Mucosa of stomach (tissue), 1 donor: Measurements from ENCODE around the gene GALT.

Experiments
- H3K27me3 ChIP-seq: one replicate; pipeline ENCODE4 v1.7.0; 2013; ENCODE audit warnings: mild to moderate bottlenecking, low read length; ENCODE audit not compliant: control insufficient read depth, insufficient read depth
- H3K36me3 ChIP-seq: one replicate; pipeline ENCODE4 v1.7.0; 2013; ENCODE audit warnings: low read length; ENCODE audit not compliant: control insufficient read depth, insufficient read depth
- H3K4me1 ChIP-seq: one replicate; pipeline ENCODE4 v1.7.0; 2013; ENCODE audit warnings: mild to moderate bottlenecking, low read length; ENCODE audit not compliant: control insufficient read depth, insufficient read depth
- H3K4me3 ChIP-seq: one replicate; pipeline ENCODE4 v1.7.0; 2013; ENCODE audit warnings: low read length
- H3K9ac ChIP-seq: one replicate; pipeline ENCODE4 v1.7.0; 2013; ENCODE audit warnings: mild to moderate bottlenecking, low read length, moderate library complexity
- H3K9me3 ChIP-seq: one replicate; pipeline ENCODE4 v1.7.0; 2013; ENCODE audit warnings: mild to moderate bottlenecking, low read length, moderate library complexity; ENCODE audit not compliant: control insufficient read depth
- donor health status: Pancreatic carcinoma.

Gene GALT

DNA sequence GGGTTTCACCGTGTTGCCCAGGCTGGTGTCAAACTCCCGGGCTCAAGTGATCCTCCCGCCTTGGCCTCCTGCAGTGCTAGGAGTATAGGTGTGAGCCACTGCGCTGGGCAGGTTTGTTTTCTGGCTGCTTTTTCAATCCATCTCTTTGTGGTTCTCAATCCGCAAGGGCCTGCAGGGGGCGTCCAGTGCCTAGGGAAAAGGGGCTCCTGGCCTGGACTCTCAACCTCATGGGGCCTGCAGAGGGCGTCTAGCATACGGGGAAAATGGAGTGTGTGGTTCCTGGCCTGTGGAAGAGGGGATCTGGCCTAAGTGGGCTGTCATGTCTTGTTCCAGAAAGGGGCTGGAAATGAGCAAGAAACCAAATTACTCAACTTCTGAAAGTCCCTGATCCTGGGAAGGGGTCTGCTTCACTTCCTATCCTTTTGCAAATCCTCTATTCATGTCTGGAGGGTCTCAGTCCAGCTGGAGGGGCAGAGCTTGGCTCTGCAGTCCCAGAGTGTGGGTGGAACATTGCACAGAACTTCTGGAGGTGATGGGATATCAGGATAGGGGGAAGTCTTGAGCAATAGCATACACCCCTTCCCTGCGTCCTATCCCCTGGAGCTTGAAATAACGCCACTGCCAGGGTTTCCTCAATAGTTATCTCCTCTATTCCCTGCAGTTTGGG is 28.7 kb downstream of the GALT start:
- Histone ChIP-seq H3K9me3 (no peaks in the 10 kb centered on the region), H3K36me3 (no peaks in the 10 kb centered on the region), H3K4me1 (peaks cover 4% of the 10 kb centered on the region), H3K4me3 (no peak overlapping the region), H3K9ac (no peak overlapping the region), H3K27me3 (no peaks in the 10 kb centered on the region)

DNA sequence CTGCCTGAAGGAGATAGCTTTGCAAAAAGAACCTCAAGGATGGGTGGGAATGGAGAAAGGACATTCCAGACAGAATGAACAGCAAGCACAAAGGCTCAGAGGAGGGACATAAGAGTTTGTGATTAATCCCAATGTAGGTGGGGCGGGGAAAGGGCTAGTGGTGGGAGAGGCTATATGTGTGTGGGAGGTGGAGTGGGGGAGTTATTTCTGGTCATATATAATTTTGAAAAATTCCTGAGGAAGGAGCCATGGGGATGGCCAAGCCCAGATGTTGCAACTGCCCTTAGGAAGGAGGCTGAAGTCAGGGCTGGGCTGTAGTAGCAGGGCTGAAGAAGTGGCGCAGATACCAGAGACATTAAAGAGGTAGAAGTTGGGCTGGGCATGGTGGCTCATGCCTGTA is 29.4 kb downstream of the GALT start:
- no peak overlapping the region for H3K4me3 ChIP-seq
- peaks cover 4% of the 10 kb centered on the region for H3K4me1 ChIP-seq
- no peaks in the 10 kb centered on the region for H3K27me3 ChIP-seq
- no peaks in the 10 kb centered on the region for H3K9me3 ChIP-seq
- no peaks in the 10 kb centered on the region for H3K36me3 ChIP-seq
- H3K9ac ChIP-seq = no peak overlapping the region

DNA sequence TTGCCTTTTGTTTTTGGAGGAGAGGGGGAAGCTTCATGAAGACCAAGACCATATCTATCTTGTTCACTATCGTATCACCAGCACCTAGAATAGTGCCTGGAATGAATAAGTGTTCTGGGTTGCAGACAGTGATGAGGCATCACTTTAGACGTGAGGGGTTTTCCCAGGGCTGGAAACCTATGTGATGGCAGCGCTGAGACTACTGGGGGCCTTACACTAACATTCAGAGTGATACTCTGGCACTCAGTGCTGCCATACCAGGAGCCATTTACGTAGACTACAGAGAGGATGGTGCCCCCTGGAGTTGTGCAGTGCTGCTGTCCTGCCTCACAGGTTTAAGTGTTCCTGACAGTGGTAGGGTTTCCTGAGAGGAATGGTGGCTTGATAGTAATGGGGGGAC is 37.7 kb downstream of the GALT start:
- Histone ChIP-seq H3K36me3 (no peaks in the 10 kb centered on the region), H3K9me3 (no peaks in the 10 kb centered on the region), H3K4me3 (no peak overlapping the region), H3K27me3 (no peaks in the 10 kb centered on the region), H3K4me1 (peaks cover 6% of the 10 kb centered on the region), H3K9ac (no peak overlapping the region)

DNA sequence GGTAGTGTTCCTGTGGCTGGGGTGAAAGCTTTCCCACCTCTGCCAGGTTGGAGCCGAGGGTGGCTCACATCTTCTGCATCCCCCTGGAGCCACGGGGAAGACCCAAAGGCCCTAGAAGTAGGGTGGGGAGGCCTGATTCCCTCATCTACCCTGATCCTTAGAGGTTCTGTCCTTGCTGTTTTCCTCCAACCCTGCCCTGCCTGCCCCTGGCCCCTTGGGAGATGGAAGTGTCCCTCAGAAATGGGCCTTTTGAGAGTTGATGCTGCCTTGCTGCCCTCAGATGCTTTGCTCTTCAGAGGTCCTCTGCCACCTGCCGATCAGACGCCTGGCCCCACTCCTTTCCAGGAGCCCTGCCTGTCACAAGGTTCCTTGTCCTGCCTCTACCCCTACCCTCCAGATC is 38.3 kb downstream of the GALT start:
- Histone ChIP-seq H3K9me3 (no peaks in the 10 kb centered on the region), H3K4me1 (peaks cover 8% of the 10 kb centered on the region), H3K9ac (no peak overlapping the region), H3K27me3 (no peaks in the 10 kb centered on the region), H3K36me3 (no peaks in the 10 kb centered on the region), H3K4me3 (no peak overlapping the region)

DNA sequence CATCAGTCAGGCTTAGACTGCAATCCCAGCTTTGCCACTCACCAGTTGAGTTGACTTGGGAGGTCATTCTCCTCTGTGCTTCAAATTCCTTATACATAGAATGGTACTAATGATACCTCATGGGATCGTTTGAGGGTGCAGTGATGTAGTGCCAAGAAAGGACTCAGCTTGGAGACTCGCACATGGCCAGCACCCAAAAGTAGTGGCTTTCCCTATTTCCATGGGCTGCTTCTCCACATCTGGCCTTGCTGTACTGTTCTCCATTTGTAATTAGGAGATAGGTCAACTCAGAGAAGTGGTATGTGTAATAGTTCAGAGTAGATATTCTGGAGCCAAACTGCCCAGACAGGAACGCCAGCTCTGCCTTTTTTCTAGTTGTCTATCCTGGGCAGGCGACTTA is 39.1 kb downstream of the GALT start:
- H3K9me3 ChIP-seq = no peaks in the 10 kb centered on the region
- no peak overlapping the region for H3K9ac ChIP-seq
- H3K27me3 ChIP-seq = no peaks in the 10 kb centered on the region
- H3K36me3 ChIP-seq = no peaks in the 10 kb centered on the region
- H3K4me3 ChIP-seq = no peak overlapping the region
- H3K4me1 ChIP-seq = peaks cover 8% of the 10 kb centered on the region

DNA sequence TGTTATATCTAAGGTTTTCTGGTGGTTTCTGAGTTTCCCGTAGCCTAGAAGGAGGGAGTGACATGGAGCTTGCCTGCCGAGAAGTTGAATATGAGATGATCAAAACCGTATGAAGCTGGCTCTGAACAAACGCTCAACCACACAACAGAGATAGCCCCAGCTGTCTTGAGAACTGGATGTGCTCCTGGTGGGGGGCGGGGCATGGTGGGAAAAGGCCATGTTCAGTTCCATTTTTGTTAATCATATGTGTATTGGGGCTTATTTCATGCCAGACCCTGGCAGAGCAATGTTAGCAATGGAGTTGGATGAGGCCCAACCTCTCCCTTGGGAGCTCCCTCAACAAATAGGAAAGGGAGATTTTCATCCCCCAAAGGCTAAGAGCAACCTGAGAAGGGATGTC is 39.8 kb downstream of the GALT start:
- H3K9me3 ChIP-seq = no peaks in the 10 kb centered on the region
- H3K4me3 ChIP-seq = no peak overlapping the region
- no peaks in the 10 kb centered on the region for H3K27me3 ChIP-seq
- no peaks in the 10 kb centered on the region for H3K36me3 ChIP-seq
- H3K4me1 ChIP-seq = peaks cover 8% of the 10 kb centered on the region
- no peak overlapping the region for H3K9ac ChIP-seq

DNA sequence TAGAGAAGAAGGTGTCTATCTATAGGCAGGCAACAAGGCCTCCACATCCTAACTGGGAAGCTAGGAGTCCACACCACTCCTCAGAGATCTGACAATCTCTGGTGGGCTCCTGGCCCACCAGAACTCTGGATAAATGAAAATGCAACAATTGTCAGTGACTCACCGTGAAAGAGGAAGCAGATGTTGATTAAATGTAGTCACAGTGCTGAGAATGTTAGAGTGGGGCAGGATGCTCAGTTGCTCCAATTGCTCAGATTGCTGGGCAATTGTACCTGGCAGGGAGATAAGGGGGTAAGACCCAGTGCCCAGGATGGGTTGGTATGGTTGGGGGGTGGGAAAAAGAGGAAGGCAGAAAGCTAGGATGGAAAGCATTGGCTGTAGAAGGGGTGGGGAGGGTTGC is 40.3 kb downstream of the GALT start:
- H3K27me3 ChIP-seq = no peaks in the 10 kb centered on the region
- H3K4me1 ChIP-seq = peaks cover 8% of the 10 kb centered on the region

DNA sequence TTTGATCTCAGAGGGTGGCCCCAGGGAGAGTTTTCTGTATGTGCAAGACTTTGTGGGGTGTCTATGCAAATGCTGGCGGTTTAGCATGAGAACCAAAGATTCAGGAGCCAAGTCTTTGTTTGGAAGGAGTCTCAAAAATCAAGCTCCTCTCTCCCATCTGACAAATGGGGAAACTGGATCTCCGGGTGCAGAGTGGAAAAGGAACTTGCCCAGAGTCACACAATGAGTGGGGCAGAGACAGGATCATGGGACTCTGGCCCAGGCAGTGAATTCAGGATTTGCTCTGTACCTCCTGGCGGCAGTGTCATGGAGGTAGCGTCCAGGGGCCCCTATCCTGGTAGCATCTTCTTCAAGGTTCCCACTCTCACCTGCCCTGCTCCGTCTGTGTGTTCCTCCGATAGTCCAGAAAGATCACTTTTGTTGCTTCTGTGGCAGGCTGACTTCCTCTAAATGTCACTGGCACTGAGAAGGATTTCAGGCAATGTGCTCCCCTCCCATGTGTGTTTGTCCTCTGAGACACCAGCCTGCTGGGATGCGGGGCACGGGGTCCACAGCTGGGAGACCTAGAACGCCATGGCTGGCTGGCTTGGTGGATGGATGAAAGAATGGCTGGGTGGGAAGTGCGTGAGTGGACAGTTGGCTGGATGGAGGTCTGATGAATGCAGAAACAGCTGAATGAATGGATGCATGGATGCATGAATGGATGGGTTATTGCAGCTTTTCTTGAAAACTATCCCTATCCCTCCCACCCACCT is 41.0 kb downstream of the GALT start:
- no peaks in the 10 kb centered on the region for H3K36me3 ChIP-seq
- peaks cover 8% of the 10 kb centered on the region for H3K4me1 ChIP-seq
- no peak overlapping the region for H3K4me3 ChIP-seq
- no peaks in the 10 kb centered on the region for H3K27me3 ChIP-seq
- H3K9me3 ChIP-seq = no peaks in the 10 kb centered on the region
- H3K9ac ChIP-seq = no peak overlapping the region

More for the DNA sequence above, 40.3 kb downstream of the GALT start:
- no peak overlapping the region for H3K9ac ChIP-seq
- H3K4me3 ChIP-seq = no peak overlapping the region
- H3K9me3 ChIP-seq = no peaks in the 10 kb centered on the region
- H3K36me3 ChIP-seq = no peaks in the 10 kb centered on the region

DNA sequence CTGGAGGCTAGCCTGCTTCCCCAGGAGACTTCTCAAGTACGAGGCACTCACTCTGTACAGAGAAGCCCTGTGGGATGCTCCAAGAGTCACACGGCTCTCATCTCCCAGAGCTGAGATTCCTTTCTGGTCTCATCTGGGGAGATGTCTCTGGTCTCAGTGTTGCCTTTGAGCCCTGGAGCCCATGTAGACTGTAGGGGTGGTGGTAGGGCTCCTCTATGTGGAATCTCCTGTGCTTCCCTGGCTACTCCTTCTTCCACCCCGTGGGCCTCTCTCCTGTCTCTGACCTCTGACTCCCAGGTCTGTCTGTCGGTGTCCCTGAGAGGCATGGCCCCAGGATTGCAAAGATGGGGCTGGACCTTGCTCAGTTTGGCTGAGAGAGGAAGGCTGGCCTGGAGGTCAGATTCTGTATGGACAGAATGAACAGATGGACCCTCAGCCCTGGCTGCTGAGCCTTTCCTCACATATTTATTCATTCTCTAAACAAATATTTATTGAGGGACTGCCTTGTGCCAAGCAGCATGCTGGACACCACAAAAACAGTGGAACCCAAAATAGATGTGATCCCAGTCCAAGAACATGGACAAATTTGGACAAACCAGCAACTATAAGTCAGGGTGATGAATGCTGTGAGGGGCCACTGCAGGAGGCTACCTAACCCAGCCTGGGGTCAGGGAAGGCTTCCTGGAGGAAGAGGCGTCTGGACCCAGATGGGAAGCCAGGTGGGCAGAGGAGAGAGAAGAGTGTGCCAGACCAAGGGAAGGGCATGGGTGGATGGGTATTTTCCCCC is 42.0 kb downstream of the GALT start:
- H3K9me3 ChIP-seq = no peaks in the 10 kb centered on the region
- H3K4me3 ChIP-seq = no peak overlapping the region
- H3K9ac ChIP-seq = no peak overlapping the region
- peaks cover 8% of the 10 kb centered on the region for H3K4me1 ChIP-seq
- H3K36me3 ChIP-seq = no peaks in the 10 kb centered on the region
- H3K27me3 ChIP-seq = no peaks in the 10 kb centered on the region

DNA sequence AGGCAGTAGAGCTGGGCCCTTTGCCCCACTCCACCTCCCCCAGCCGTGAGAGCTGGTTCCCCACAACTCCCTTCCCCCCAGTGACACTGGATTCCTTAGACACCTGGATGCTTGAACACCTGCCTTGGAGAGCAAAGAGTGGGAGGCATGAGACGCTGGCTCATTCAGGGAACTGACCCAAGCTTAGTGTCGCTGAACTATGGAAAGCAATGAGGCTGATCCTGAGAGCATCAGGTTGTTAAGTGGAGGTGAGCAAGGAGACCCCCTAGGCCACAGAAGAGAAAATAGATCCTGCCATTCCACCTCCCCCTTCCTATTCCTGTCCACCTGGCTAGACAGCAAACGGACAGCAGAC is 42.6 kb downstream of the GALT start:
- Histone ChIP-seq H3K4me1 (peaks cover 8% of the 10 kb centered on the region), H3K4me3 (no peak overlapping the region)

DNA sequence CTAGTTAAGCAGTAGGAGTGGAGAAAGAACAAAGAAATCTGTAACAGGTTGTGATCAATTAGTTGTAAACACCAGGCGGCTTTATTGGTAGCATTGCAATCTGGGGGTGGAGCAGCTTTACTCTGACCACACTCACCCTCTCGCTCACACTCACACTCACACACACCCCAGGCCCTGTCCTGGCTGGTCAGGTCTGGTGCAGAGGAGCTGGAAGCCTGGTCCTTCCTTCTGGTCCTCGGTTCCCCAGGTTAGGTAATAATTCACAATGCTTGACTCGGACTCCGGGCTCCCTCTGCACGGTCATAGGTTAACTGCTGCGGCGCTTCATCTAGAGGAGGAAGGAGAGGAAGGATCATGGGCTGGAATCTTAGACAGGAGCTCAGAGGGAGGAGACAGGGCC is 43.0 kb downstream of the GALT start:
- Histone ChIP-seq H3K9me3 (no peaks in the 10 kb centered on the region), H3K9ac (no peak overlapping the region), H3K4me1 (peaks cover 8% of the 10 kb centered on the region), H3K36me3 (no peaks in the 10 kb centered on the region), H3K4me3 (no peak overlapping the region), H3K27me3 (no peaks in the 10 kb centered on the region)

More for the DNA sequence above, 42.6 kb downstream of the GALT start:
- Histone ChIP-seq H3K9ac (no peak overlapping the region), H3K27me3 (no peaks in the 10 kb centered on the region), H3K9me3 (no peaks in the 10 kb centered on the region), H3K36me3 (no peaks in the 10 kb centered on the region)
